Astrocyte (in vitro differentiated cells and primary cell): Measurements from ENCODE around the gene ST3GAL2. TPM values are rescaled to one million over a fixed set of nuclear protein-coding genes. Genes with fewer than 3 reads are reported as not detected.

Experiments used
- DNase-seq: peaks from one replicate; pipeline ENCODE4 v3.0.0-alpha.2; 2010; ENCODE audit warnings: low read depth
- FAIRE-seq: peaks from 2 replicates; lab custom pipeline; 2011; peaks lifted over from hg19 to GRCh38; lab: Jason Lieb, UNC
- H2AFZ ChIP-seq: 2 replicates; pipeline ENCODE4 v1.6.0; 2012; ENCODE audit warnings: low read depth, low read length, inconsistent platforms
- H3K27ac ChIP-seq: 2 replicates; pipeline ENCODE4 v1.5.1; 2011; ENCODE audit warnings: low read depth, low read length, inconsistent platforms
- H3K27me3 ChIP-seq: 2 replicates; pipeline ENCODE4 v1.6.0; 2011; ENCODE audit warnings: low read length, inconsistent platforms; ENCODE audit not compliant: insufficient read depth
- H3K36me3 ChIP-seq: 2 replicates; pipeline ENCODE4 v1.5.1; 2011; ENCODE audit warnings: low read length, inconsistent platforms; ENCODE audit not compliant: insufficient read depth
- H3K4me1 ChIP-seq: 2 replicates; pipeline ENCODE4 v1.5.1; 2011; ENCODE audit warnings: low read length, inconsistent platforms; ENCODE audit not compliant: insufficient read depth
- H3K4me2 ChIP-seq: 2 replicates; pipeline ENCODE4 v1.6.0; 2012; ENCODE audit warnings: low read length, inconsistent platforms
- H3K4me3 ChIP-seq: 2 replicates; pipeline ENCODE4 v1.5.1; 2011; ENCODE audit warnings: low read depth, mild to moderate bottlenecking, low read length, inconsistent platforms; ENCODE audit not compliant: insufficient read depth
- H3K79me2 ChIP-seq: 2 replicates; pipeline ENCODE4 v1.6.0; 2012; ENCODE audit warnings: mild to moderate bottlenecking, low read length, inconsistent platforms; ENCODE audit not compliant: insufficient read depth
- H3K9ac ChIP-seq: 2 replicates; pipeline ENCODE4 v1.6.0; 2012; ENCODE audit warnings: mild to moderate bottlenecking, low read length, inconsistent platforms
- H3K9me3 ChIP-seq: 2 replicates; pipeline ENCODE4 v1.5.1; 2012; ENCODE audit warnings: low read depth, mild to moderate bottlenecking, low read length, inconsistent platforms; ENCODE audit not compliant: insufficient read depth
- H4K20me1 ChIP-seq: 2 replicates; pipeline ENCODE4 v1.6.0; 2012; ENCODE audit warnings: low read length, inconsistent platforms; ENCODE audit not compliant: insufficient read depth
- H3K27ac Mint-ChIP-seq: one replicate; pipeline ENCODE4 v1.8.0; 2021; ENCODE audit warnings: mild to moderate bottlenecking, mixed read lengths; ENCODE audit not compliant: unreplicated experiment
- H3K27me3 Mint-ChIP-seq: one replicate; pipeline ENCODE4 v1.8.0; 2021; ENCODE audit warnings: low read depth, mixed read lengths; ENCODE audit not compliant: unreplicated experiment
- H3K36me3 Mint-ChIP-seq: one replicate; pipeline ENCODE4 v1.8.0; 2021; ENCODE audit warnings: low read depth, mixed read lengths; ENCODE audit not compliant: unreplicated experiment
- H3K4me1 Mint-ChIP-seq: one replicate; pipeline ENCODE4 v1.8.0; 2021; ENCODE audit warnings: low read depth, mixed read lengths; ENCODE audit not compliant: unreplicated experiment
- H3K4me3 Mint-ChIP-seq: one replicate; pipeline ENCODE4 v1.8.0; 2021; ENCODE audit warnings: mild to moderate bottlenecking, moderate library complexity, mixed read lengths; ENCODE audit not compliant: unreplicated experiment
- H3K9me3 Mint-ChIP-seq: one replicate; pipeline ENCODE4 v1.8.0; 2021; ENCODE audit warnings: mild to moderate bottlenecking, mixed read lengths; ENCODE audit not compliant: unreplicated experiment
- EZH2 ChIP-seq: IDR thresholded peaks from 2 replicates; pipeline ENCODE4 v1.6.1; 2012; ENCODE audit warnings: mild to moderate bottlenecking, low read length, inconsistent platforms; ENCODE audit not compliant: insufficient read depth
- total RNA-seq: library from RNA; stranded (reverse); gene quantifications from 2 replicates; pipeline ENCODE4 v1.2.1, GENCODE V29; 2021
- TF ChIP-seq, protein P1 (sequence below): IDR thresholded peaks from 2 replicates; pipeline ENCODE4 v1.5.1; 2011; ENCODE audit warnings: low read depth, mild to moderate bottlenecking, inconsistent platforms, low read length, moderate library complexity; ENCODE audit not compliant: insufficient read depth

Gene ST3GAL2
- total RNA-seq, 1 donor from 2014 or later, result 108 TPM

DNA sequence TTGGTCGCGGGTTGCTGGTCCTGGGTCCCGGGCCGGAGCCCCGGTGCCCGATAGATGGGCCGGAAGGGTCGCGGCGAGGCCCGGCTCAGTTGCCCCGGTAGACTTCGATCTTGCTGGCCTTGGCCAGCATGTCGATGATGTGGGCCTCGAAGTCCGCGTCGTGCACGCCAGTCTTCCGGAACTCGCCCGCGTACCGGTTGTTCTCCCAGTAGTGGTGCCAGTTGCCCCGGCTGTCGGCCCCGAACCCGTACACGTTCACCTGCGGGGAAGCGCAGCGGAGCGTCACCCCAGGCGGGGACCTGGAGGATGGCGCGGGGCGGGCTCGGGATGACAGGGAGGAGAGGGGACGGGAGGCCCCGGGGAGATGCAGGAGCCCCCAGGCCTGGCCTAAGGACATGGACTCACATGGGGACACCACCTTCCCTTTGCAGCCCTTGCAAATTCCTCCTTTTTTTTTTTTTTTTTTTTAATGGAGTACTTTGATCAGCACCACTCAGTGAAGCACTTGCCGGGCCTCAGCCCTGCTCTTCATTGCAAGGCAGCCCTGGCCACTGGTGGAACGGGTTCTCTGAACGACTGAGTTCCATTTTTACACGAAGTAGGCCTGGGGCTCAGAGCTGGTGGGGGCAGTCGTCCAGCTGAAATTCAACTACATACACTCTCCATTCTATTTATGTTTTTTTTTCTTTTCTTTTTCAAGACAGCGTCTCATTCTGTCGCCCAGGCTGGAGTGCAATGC is 57.1 kb downstream of the ST3GAL2 start:
- FAIRE-seq (no peak), DNase-seq (no peak)
- H3K4me3 Mint-ChIP-seq, result peak overlapping the region; percentile 90
- H3K9me3 ChIP-seq, result no peaks in the 10 kb centered on the region
- H3K27me3 ChIP-seq, result no peaks in the 10 kb centered on the region
- H3K4me3 ChIP-seq, result peak overlapping the region; percentile 76
- H4K20me1 ChIP-seq, result peaks cover 7% of the 10 kb centered on the region
- TF ChIP-seq, protein P1, sequence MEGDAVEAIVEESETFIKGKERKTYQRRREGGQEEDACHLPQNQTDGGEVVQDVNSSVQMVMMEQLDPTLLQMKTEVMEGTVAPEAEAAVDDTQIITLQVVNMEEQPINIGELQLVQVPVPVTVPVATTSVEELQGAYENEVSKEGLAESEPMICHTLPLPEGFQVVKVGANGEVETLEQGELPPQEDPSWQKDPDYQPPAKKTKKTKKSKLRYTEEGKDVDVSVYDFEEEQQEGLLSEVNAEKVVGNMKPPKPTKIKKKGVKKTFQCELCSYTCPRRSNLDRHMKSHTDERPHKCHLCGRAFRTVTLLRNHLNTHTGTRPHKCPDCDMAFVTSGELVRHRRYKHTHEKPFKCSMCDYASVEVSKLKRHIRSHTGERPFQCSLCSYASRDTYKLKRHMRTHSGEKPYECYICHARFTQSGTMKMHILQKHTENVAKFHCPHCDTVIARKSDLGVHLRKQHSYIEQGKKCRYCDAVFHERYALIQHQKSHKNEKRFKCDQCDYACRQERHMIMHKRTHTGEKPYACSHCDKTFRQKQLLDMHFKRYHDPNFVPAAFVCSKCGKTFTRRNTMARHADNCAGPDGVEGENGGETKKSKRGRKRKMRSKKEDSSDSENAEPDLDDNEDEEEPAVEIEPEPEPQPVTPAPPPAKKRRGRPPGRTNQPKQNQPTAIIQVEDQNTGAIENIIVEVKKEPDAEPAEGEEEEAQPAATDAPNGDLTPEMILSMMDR, result no peak
- no peak for TF ChIP-seq EZH2
- H3K36me3 Mint-ChIP-seq, result peaks cover 19% of the 10 kb centered on the region
- no peaks in the 10 kb centered on the region for H3K27me3 Mint-ChIP-seq
- no peak overlapping the region for H3K27ac Mint-ChIP-seq
- no peak overlapping the region for H3K27ac ChIP-seq
- peak overlapping the region; percentile 76 for H2AFZ ChIP-seq
- peaks cover 21% of the 10 kb centered on the region for H3K4me1 ChIP-seq
- no peaks in the 10 kb centered on the region for H3K36me3 ChIP-seq
- H3K4me2 ChIP-seq, result peak overlapping the region; percentile 98
- H3K9ac ChIP-seq, result peak overlapping the region; percentile 87
- H3K4me1 Mint-ChIP-seq, result peaks cover 8% of the 10 kb centered on the region
- no peaks in the 10 kb centered on the region for H3K9me3 Mint-ChIP-seq
- peaks cover 20% of the 10 kb centered on the region for H3K79me2 ChIP-seq

DNA sequence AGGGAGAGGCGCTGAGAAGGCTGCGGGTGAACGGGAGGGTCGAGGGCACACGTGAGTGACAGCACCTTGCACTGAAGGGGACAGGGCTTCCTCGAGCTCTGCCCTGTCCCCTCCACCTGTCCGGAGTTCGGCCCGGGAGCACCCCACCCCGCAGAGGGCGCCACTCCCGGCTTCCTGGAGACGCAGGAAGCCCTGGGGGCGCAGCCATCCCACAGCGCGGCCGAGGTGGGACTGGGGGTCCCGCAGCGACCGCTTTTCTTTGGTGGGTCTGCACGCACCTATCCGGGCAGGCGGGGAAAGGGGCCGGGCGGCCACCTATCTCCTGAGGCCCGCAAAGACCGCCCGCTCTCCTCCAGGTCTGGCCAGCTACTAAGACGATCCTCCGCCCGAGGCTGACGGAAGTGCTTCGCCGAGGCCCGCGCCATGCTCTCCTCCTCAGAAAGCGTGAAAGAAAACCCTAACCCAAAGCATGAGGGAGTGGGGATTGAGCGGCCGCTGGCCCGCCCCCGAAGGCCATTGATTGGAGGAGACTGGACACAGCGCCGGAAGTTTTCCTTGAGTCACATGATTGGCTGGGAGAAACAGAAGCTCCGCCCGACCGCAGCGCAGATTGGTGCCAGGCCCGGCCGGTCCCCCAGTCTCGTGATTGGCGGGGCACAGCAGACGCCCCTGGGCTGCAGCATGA is 57.8 kb downstream of the ST3GAL2 start:
- Mint-ChIP-seq H3K4me1 (peaks cover 8% of the 10 kb centered on the region), H3K4me3 (peak overlapping the region; percentile 90), H3K36me3 (peaks cover 19% of the 10 kb centered on the region), H3K27ac (peak overlapping the region; percentile 95), H3K9me3 (no peaks in the 10 kb centered on the region), H3K27me3 (no peaks in the 10 kb centered on the region)
- peaks cover 20% of the 10 kb centered on the region for H3K79me2 ChIP-seq
- peaks cover 5% of the 10 kb centered on the region for H3K36me3 ChIP-seq
- peaks cover 21% of the 10 kb centered on the region for H3K4me1 ChIP-seq
- no peaks in the 10 kb centered on the region for H3K9me3 ChIP-seq
- no peaks in the 10 kb centered on the region for H3K27me3 ChIP-seq
- peak overlapping the region; percentile 80 for H3K27ac ChIP-seq
- FAIRE-seq (no peak), DNase-seq (peak; percentile 93)
- peak overlapping the region; percentile 76 for H3K4me3 ChIP-seq
- H3K4me2 ChIP-seq, result peak overlapping the region; percentile 98
- peak overlapping the region; percentile 76 for H2AFZ ChIP-seq
- peaks cover 7% of the 10 kb centered on the region for H4K20me1 ChIP-seq
- TF ChIP-seq, protein P1, result no peak
- TF ChIP-seq EZH2, result no peak
- peak overlapping the region; percentile 87 for H3K9ac ChIP-seq
